ENCODE measurements around the gene SLC35C1.

- TF ChIP-seq, protein P1, sequence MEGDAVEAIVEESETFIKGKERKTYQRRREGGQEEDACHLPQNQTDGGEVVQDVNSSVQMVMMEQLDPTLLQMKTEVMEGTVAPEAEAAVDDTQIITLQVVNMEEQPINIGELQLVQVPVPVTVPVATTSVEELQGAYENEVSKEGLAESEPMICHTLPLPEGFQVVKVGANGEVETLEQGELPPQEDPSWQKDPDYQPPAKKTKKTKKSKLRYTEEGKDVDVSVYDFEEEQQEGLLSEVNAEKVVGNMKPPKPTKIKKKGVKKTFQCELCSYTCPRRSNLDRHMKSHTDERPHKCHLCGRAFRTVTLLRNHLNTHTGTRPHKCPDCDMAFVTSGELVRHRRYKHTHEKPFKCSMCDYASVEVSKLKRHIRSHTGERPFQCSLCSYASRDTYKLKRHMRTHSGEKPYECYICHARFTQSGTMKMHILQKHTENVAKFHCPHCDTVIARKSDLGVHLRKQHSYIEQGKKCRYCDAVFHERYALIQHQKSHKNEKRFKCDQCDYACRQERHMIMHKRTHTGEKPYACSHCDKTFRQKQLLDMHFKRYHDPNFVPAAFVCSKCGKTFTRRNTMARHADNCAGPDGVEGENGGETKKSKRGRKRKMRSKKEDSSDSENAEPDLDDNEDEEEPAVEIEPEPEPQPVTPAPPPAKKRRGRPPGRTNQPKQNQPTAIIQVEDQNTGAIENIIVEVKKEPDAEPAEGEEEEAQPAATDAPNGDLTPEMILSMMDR (conservative IDR thresholded peaks at IDR 0.05 in 1 of 2, IDR thresholded peaks at IDR 0.05 in 1 of 2; ENCODE audit: extremely low read depth in 1 of 2, insufficient read depth in 1 of 2, low read depth in 1 of 2, low read length in 2 of 2), result no peak
- no peak for TF ChIP-seq EZH2 (IDR thresholded peaks at IDR 0.05; ENCODE audit: borderline replicate concordance, low read length)
Measured at GRCh38 chr11:45855308-45855707, 50.4 kb downstream of the SLC35C1 start.
